GM18520 (cell line): ENCODE results near the gene MTHFSD.

Experiments used
- ATAC-seq: cut with Tn5 transposase; IDR thresholded peaks from one replicate; pipeline ENCODE4 v1.9.1; 2021; ENCODE audit not compliant: unreplicated experiment

MTHFSD gene

DNA sequence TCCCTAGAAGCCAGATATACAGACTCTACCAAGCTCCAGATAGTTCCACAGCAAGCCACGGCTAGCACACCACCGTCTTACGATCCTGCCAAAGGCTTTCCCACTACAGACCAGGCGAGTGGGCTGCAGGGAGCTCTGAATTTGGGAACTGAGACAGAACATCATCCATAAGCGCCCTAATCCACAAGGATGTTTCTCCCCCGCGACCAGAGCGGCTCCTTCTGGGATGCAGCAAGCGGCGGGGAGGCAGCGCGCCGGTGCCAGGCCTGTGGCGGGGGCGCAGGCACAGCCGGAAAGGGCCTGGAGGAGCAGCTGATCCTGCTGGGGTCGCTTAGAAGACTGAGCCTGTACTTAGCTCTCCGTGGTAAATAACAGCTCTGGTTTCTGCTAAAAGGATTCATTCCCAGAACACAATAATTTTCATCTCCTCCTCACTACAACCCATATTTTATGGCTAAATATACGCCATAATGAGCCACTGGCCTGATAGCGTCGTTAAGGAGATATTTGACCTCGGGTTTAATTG is 60.9 kb downstream of the MTHFSD start:
- no peak for ATAC-seq

DNA sequence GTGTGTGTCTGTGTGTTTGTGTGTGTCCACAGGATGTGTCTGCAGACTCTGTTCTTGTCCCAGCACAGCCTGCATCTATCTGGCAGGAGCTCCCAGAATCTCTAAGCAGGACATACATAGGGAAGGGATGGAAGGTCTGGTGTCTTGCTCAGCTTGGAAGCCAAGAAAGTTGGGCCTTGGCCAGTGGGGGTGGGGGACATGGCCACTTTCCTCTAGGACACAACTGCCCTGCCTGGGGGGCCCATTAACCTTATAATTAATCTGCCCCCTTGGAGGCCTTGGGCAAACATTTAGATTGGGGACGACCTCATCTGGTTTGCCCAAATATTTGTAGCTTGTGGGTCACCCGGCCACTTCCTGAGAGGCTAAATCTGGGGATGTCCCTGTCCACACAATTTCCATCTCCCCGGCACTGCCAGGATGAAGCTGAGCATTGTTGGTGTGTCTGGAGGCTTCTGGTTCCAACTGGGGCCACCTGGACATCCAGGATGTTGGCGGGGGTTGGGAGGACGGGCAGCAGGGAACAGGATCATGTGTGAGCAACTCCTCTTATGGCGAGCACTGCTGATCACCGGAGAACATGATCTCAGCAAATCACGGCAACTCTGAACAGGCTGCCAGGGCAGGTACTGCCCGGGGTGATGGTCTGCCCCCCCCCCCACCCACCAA is 61.9 kb downstream of the MTHFSD start:
- no peak for ATAC-seq

GRCh38 chr16:86492267-86492960 is 62.6 kb downstream of the MTHFSD start:
- no peak for ATAC-seq

DNA sequence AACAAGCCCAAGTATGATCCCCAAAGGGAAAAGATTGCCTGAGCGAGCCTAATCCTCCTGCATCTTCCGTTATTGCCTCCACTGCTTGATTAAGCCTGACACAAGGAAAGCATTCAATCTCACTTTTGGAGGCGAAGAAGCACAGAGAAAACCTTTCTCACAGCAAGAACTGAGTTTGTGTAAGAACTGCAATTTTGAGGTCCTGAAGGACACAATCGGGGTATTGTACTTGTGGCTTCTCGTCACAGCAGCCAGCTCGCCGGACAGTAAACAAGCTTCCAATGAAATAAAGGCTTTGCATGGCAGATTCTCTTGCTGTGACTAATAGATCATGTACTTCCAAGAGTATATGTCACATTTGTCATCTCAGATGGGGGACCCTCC is 63.4 kb downstream of the MTHFSD start:
- ATAC-seq, result no peak

DNA sequence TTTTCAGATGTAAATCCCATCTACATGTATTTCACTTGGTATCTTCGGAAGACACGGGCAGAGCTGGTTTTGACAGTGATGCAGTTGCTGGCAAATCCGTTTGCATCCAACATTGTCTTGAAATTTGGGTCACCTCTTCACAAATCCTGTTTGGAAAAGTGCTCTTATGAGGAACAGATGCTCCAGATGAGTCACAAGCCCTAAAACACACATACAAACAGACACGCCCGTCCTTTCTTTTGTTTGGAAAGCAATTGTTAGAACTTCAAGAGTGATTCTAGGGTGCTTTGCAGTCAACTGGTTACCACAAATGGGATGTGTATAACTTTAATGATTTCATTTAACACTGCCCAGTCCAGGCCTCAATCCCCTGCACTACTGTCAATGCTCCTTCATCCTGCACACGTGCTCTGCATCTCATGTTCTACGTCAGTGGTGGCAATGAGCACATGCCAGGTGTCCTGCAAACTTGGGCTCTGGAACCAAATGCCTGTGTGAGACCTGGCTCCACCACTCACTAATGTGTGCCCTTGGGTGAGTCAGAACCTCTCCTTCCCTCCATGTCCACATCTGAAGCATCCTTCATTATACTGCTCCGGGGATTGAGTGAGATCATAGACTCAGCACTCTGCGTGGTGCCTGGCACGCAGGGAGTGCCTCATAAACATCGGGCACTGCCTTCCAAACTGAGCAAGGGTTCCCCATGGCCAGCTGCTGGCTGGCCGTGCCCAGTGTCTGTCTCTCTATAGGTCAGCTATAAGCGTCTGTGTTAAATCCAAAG is 64.0 kb downstream of the MTHFSD start:
- no peak for ATAC-seq

DNA sequence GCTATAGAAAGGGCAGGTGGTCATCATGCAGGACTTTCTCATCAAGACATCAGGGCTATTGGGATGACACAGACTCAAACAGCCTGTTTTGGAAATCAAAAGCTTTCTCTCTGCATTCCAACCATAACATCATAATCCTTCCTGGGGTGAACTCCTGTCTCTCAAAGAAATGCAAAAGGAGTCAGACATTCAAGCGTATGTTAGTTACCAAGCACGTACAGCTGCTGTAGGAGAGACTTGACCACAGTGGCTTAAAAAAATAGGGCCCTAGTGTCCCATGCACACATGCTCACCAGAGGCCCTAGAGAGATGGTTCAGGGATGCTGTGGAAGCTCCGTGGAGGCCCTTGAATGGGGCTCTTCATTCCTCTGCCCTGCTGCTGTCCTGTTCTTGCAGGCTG is 69.3 kb downstream of the MTHFSD start:
- no peak for ATAC-seq

GRCh38 chr16:86484240-86484639 is 70.8 kb downstream of the MTHFSD start:
- ATAC-seq, result no peak

GRCh38 chr16:86481607-86482006 is 73.4 kb downstream of the MTHFSD start:
- ATAC-seq, result no peak

GRCh38 chr16:86480444-86480843 is 74.6 kb downstream of the MTHFSD start:
- ATAC-seq, result no peak
